ENCODE results near the gene DLGAP5. TPM values are rescaled to one million over a fixed set of nuclear protein-coding genes. Genes with fewer than 3 reads are reported as not detected.

The DLGAP5 gene
- total RNA-seq, 2 donors from 2014 or later, result 10.5 to 35.9 TPM

- Histone ChIP-seq H3K9me3 (no peaks in the 10 kb centered on the region), H3K9ac (ENCODE audit: low read depth in 2 of 2, low read length in 2 of 2) (peak overlapping the region in 1 of 2 donors; percentile 88), H3K4me3 (no peak overlapping the region), H3K27me3 (no peaks in the 10 kb centered on the region), H3K27ac (peak overlapping the region; percentile 95), H3K36me3 (no peaks in the 10 kb centered on the region), H3K4me1 (peaks cover 29% of the 10 kb centered on the region)
- DNase-seq, result peak; percentile 39
- intact Hi-C loops (cut with DNase I), result no loop called here
- TF ChIP-seq, protein P1, sequence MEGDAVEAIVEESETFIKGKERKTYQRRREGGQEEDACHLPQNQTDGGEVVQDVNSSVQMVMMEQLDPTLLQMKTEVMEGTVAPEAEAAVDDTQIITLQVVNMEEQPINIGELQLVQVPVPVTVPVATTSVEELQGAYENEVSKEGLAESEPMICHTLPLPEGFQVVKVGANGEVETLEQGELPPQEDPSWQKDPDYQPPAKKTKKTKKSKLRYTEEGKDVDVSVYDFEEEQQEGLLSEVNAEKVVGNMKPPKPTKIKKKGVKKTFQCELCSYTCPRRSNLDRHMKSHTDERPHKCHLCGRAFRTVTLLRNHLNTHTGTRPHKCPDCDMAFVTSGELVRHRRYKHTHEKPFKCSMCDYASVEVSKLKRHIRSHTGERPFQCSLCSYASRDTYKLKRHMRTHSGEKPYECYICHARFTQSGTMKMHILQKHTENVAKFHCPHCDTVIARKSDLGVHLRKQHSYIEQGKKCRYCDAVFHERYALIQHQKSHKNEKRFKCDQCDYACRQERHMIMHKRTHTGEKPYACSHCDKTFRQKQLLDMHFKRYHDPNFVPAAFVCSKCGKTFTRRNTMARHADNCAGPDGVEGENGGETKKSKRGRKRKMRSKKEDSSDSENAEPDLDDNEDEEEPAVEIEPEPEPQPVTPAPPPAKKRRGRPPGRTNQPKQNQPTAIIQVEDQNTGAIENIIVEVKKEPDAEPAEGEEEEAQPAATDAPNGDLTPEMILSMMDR (IDR thresholded peaks at IDR 0.05), result no peak
Measured at GRCh38 chr14:55124774-55125386, 66.5 kb downstream of the DLGAP5 start.

DNA sequence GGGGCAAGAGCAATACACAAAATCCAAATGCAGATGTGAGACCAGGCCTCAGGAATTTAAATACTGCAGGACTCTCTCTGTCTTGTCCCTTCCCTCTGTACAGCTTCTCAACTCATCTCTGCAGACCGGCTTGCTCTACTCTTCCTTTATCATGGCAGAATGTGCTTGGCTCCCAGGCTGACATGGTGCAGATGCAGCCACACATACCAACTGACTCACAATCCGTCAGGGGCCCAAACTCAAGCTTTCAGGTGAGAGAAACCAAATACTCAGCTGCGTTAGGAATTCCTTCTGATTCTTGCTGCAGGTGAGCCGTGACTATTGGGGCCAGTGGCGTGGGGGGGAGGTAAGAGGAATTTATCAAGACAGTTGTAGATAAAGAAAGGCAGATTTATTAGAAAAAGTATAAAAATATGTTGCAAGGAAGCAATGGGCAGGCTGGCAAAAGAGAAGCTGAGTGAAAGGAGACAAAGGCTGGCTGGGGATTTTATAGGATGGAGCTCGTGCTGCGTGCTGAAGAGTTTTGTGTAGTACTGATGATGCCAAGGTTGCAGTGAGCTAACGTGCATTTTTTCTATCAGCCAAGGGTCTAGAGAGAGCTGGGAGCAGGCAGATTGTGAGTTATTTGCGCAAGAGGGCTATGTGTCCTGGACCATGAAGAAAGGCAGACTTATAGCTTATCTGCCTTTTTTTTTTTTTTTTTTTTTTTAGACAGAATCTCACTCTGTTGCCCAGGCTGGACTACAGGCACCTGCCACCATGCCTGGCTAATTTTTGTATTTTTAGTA, 67.3 kb downstream of the DLGAP5 start:
- no peaks in the 10 kb centered on the region for H3K27me3 ChIP-seq
- peak overlapping the region in 1 of 2 donors; percentile 88 for H3K9ac ChIP-seq (ENCODE audit: low read depth in 2 of 2, low read length in 2 of 2)
- intact Hi-C loops (cut with DNase I), result no loop called here
- no peaks in the 10 kb centered on the region for H3K36me3 ChIP-seq
- peaks cover 29% of the 10 kb centered on the region for H3K4me1 ChIP-seq
- peak overlapping the region; percentile 95 for H3K27ac ChIP-seq
- no peaks in the 10 kb centered on the region for H3K9me3 ChIP-seq
- no peak overlapping the region for H3K4me3 ChIP-seq
- TF ChIP-seq, protein P1 (IDR thresholded peaks at IDR 0.05), result no peak
- DNase-seq, result peak; percentile 22

GRCh38 chr14:55123101-55123500, 68.3 kb downstream of the DLGAP5 start:
- intact Hi-C loops (cut with DNase I), result no loop called here
- Histone ChIP-seq H3K4me1 (peaks cover 29% of the 10 kb centered on the region), H3K9ac (ENCODE audit: low read depth in 2 of 2, low read length in 2 of 2) (peak overlapping the region; percentile 58 to 94), H3K36me3 (no peaks in the 10 kb centered on the region), H3K9me3 (no peaks in the 10 kb centered on the region), H3K27ac (peak overlapping the region; percentile 95), H3K4me3 (no peak overlapping the region), H3K27me3 (no peaks in the 10 kb centered on the region)
- no peak for DNase-seq
- TF ChIP-seq, protein P1 (IDR thresholded peaks at IDR 0.05), result no peak

GRCh38 chr14:55122440-55122986, 68.9 kb downstream of the DLGAP5 start:
- Histone ChIP-seq H3K4me1 (peaks cover 29% of the 10 kb centered on the region), H3K36me3 (no peaks in the 10 kb centered on the region), H3K9me3 (no peaks in the 10 kb centered on the region), H3K9ac (ENCODE audit: low read depth in 2 of 2, low read length in 2 of 2) (peak overlapping the region in 1 of 2 donors; percentile 94), H3K27ac (peak overlapping the region; percentile 95), H3K4me3 (no peak overlapping the region), H3K27me3 (no peaks in the 10 kb centered on the region)
- peak; percentile 93 for DNase-seq
- TF ChIP-seq, protein P1 (IDR thresholded peaks at IDR 0.05), result no peak
- intact Hi-C loops (cut with DNase I), result no loop called here

- DNase-seq, result no peak
- H3K9ac ChIP-seq (ENCODE audit: low read depth in 2 of 2, low read length in 2 of 2), result peak overlapping the region in 1 of 2 donors; percentile 94
Measured at GRCh38 chr14:55121628-55122439, 69.6 kb downstream of the DLGAP5 start.

More at GRCh38 chr14:55121628-55122439, 69.6 kb downstream of the DLGAP5 start:
- Histone ChIP-seq H3K36me3 (no peaks in the 10 kb centered on the region), H3K27me3 (no peaks in the 10 kb centered on the region), H3K9me3 (no peaks in the 10 kb centered on the region), H3K27ac (peak overlapping the region; percentile 95), H3K4me3 (no peak overlapping the region), H3K4me1 (peaks cover 29% of the 10 kb centered on the region)
- intact Hi-C loops (cut with DNase I), result no loop called here
- TF ChIP-seq, protein P1 (IDR thresholded peaks at IDR 0.05), result no peak
